Hepatocyte (in vitro differentiated cells): Measurements from ENCODE around the gene ZBTB7C. TPM values are rescaled to one million over a fixed set of nuclear protein-coding genes. Genes with fewer than 3 reads are reported as not detected.

ENCODE experiments used
- DNase-seq: peaks from one replicate; pipeline ENCODE4 v3.0.0-alpha.2; 2016; ENCODE audit warnings: low spot score
- H2AFZ ChIP-seq: fragments of 200-600 bp; sonication (generic); 2 replicates; pipeline ENCODE4 v1.6.0; 2016; ENCODE audit warnings: antibody characterized with exemption, mild to moderate bottlenecking
- H3K27ac ChIP-seq: fragments of 200-600 bp; sonication (generic); 2 replicates; pipeline ENCODE4 v1.5.1; 2016; ENCODE audit warnings: mild to moderate bottlenecking
- H3K27me3 ChIP-seq: fragments of 200-600 bp; sonication (generic); 2 replicates; pipeline ENCODE4 v1.6.1; 2016
- H3K36me3 ChIP-seq: fragments of 200-600 bp; sonication (generic); replicated peaks from 2 replicates; pipeline ENCODE4 v1.5.1; 2016; ENCODE audit warnings: low read depth; ENCODE audit not compliant: insufficient read depth
- H3K4me1 ChIP-seq: fragments of 200-600 bp; sonication (generic); 2 replicates; pipeline ENCODE4 v1.5.1; 2016; ENCODE audit warnings: mild to moderate bottlenecking, moderate library complexity; ENCODE audit not compliant: insufficient read depth
- H3K4me2 ChIP-seq: fragments of 200-600 bp; sonication (generic); 2 replicates; pipeline ENCODE4 v1.6.0; 2016
- H3K4me3 ChIP-seq: fragments of 200-600 bp; sonication (generic); 2 replicates; pipeline ENCODE4 v1.5.1; 2016; ENCODE audit warnings: mild to moderate bottlenecking
- H3K79me2 ChIP-seq: fragments of 200-600 bp; sonication (generic); 2 replicates; pipeline ENCODE4 v1.6.0; 2017; ENCODE audit warnings: mild to moderate bottlenecking
- H3K9me2 ChIP-seq: fragments of 200-600 bp; sonication (generic); replicated peaks from 2 replicates; pipeline ENCODE4 v1.6.0; 2017; ENCODE audit warnings: mild to moderate bottlenecking; ENCODE audit not compliant: insufficient read depth
- H3K9me3 ChIP-seq: fragments of 200-600 bp; sonication (generic); 2 replicates; pipeline ENCODE4 v1.5.1; 2016; ENCODE audit warnings: low read depth, mild to moderate bottlenecking
- H4K20me1 ChIP-seq: fragments of 200-600 bp; sonication (generic); 2 replicates; pipeline ENCODE4 v1.6.0; 2016; ENCODE audit warnings: mild to moderate bottlenecking; ENCODE audit not compliant: insufficient read depth, poor library complexity, severe bottlenecking
- EZH2 ChIP-seq: fragments of 200-600 bp; sonication (generic); IDR thresholded peaks from 2 replicates; pipeline ENCODE4 v1.6.1; 2016; ENCODE audit warnings: antibody characterized with exemption, mild to moderate bottlenecking, borderline replicate concordance
- EZH2phosphoT487 ChIP-seq: fragments of 200-600 bp; sonication (generic); IDR thresholded peaks from one replicate; pipeline ENCODE4 v1.6.1; 2018; ENCODE audit warnings: antibody characterized with exemption, mild to moderate bottlenecking, low read depth, moderate library complexity; ENCODE audit not compliant: unreplicated experiment, severe bottlenecking
- WGBS: methylation state at CpG from one replicate; pipeline ENCODE4 v1.1.6; 2016; ENCODE audit warnings: low lambda C conversion rate; ENCODE audit errors: missing lambda C conversion rate; 5-methylcytosine and 5-hydroxymethylcytosine counted together
- polyA plus RNA-seq: library from polyadenylated mRNA; unstranded; fragments of >200 nt; fragmentation: Nextera tagmentation; extraction: Ambion mirVana; gene quantifications from 2 replicates; pipeline ENCODE4 v1.2.1, GENCODE V29; 2016
- total RNA-seq: library from RNA; depleted of rRNA; stranded (reverse); fragments of >200 nt; gene quantifications from 2 replicates; pipeline ENCODE4 v1.2.3, GENCODE V29; 2014
- TF ChIP-seq, protein P1 (sequence below): fragments of 200-600 bp; sonication (generic); IDR thresholded peaks from 2 replicates; pipeline ENCODE4 v1.5.1; 2016; ENCODE audit warnings: antibody characterized with exemption, mild to moderate bottlenecking; ENCODE audit not compliant: poor library complexity

Gene ZBTB7C
- total and polyA plus RNA-seq, 2 experiments from 2014 or later, result 0.70 to 1.0 TPM

DNA sequence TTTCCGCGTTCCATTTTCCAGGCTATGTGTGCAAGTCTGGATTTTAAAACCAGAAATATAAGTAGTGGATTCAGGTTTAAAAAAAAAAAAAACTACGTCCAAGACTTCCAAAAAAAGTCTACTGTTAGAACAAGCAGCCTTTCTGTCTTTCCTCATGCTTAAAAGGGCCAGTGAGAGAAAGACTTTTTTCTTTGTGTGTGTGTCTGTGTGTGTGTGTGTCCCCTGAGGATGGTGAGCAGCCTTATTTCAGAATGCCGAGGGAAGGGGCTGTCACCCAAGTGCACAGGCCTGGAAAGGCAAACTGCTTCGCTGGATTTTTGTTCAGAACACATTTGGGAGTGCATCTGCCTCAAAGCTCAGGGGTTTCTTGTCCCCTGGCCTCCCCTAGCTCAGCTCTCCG is 98.8 kb downstream of the ZBTB7C start:
- no peaks in the 10 kb centered on the region for H3K9me2 ChIP-seq
- no peak for DNase-seq
- no peak overlapping the region for H3K4me2 ChIP-seq
- TF ChIP-seq EZH2, result no peak
- TF ChIP-seq EZH2phosphoT487, result no peak
- TF ChIP-seq, protein P1, sequence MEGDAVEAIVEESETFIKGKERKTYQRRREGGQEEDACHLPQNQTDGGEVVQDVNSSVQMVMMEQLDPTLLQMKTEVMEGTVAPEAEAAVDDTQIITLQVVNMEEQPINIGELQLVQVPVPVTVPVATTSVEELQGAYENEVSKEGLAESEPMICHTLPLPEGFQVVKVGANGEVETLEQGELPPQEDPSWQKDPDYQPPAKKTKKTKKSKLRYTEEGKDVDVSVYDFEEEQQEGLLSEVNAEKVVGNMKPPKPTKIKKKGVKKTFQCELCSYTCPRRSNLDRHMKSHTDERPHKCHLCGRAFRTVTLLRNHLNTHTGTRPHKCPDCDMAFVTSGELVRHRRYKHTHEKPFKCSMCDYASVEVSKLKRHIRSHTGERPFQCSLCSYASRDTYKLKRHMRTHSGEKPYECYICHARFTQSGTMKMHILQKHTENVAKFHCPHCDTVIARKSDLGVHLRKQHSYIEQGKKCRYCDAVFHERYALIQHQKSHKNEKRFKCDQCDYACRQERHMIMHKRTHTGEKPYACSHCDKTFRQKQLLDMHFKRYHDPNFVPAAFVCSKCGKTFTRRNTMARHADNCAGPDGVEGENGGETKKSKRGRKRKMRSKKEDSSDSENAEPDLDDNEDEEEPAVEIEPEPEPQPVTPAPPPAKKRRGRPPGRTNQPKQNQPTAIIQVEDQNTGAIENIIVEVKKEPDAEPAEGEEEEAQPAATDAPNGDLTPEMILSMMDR, result no peak
- no peaks in the 10 kb centered on the region for H3K4me1 ChIP-seq
- 93% methylated on average over 6 of the region's 6 CpGs for WGBS
- peaks cover 2% of the 10 kb centered on the region for H3K27me3 ChIP-seq
- no peaks in the 10 kb centered on the region for H3K9me3 ChIP-seq
- H3K27ac ChIP-seq, result no peak overlapping the region
- no peaks in the 10 kb centered on the region for H4K20me1 ChIP-seq
- no peaks in the 10 kb centered on the region for H3K36me3 ChIP-seq
- no peak overlapping the region for H2AFZ ChIP-seq
- no peak overlapping the region for H3K4me3 ChIP-seq
- no peaks in the 10 kb centered on the region for H3K79me2 ChIP-seq

DNA sequence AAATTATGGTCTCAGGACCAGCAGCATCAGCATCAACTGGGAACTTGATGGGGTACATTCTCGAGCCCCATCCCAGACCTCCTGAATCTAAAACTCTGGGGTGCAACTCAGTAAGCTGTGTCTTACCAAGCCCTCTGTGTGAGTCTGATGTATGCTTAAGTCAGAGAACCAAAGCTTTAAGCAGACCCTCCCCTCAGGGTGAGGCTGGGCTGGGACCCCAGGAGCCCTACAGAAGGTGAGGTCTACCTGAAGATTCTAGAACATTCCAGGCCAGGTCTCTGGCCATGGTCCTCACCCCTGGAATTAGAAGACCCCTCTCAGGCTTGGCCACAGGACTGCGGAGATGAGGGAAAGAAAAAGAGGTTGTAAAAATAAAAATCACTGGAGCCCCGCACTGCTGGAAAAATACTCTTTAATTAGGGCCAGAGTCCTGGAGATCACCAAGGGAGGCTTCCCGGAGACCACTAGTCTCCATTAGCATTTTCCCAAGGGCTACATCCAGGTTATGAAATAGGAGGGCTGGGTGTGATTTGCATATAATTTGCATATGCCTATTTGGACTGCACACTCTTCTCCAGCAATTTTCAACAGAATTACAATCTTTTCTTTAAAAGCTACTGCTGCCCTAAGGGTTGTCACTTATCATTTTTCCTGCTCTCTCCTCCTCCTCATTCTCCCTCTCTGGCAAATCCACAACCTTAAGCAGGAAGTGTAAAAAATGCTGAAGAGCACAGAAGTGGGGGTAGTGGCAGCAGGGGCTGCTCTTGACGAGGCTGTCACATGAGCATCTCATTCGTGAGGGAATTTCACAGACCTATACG is 100.2 kb downstream of the ZBTB7C start:
- no peak for DNase-seq
- no peaks in the 10 kb centered on the region for H3K27me3 ChIP-seq
- H2AFZ ChIP-seq, result no peak overlapping the region
- no peaks in the 10 kb centered on the region for H3K79me2 ChIP-seq
- no peak overlapping the region for H3K4me2 ChIP-seq
- TF ChIP-seq, protein P1, result no peak
- H3K36me3 ChIP-seq, result no peaks in the 10 kb centered on the region
- WGBS, result 69% methylated on average over 7 of the region's 7 CpGs
- no peaks in the 10 kb centered on the region for H3K9me3 ChIP-seq
- no peak overlapping the region for H3K27ac ChIP-seq
- H4K20me1 ChIP-seq, result no peaks in the 10 kb centered on the region
- H3K4me3 ChIP-seq, result no peak overlapping the region
- H3K9me2 ChIP-seq, result no peaks in the 10 kb centered on the region
- no peaks in the 10 kb centered on the region for H3K4me1 ChIP-seq

DNA sequence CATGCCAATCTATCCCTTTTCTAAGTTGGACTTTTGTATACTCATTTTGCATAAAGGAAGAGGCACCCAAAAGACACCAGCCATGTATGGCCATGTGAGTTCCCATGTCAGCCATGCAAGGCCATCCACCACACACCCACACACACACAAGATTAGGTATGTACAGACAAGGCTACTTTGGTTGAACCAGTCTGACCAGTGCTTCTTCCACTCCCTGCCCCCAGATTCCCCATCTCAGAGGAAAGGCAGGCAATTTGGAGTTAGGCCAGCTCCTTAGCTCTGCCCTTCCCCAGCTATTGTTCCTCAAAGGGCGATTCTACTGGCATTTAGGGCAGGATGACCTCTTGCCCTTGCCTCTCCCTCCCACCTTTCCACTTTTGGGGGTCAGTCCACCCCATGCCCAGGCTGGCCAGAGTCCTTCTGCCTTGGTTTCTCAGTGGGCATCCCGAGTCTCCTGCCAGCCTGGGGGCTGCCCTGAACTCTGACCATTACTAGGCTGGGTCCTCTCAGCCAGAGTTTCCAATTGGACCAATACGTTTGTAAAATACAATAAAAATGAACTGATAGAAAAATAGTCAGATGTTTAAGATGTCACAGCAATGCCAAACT is 101.1 kb downstream of the ZBTB7C start:
- DNase-seq, result no peak
- 77% methylated on average over 3 of the region's 3 CpGs for WGBS
- H3K4me2 ChIP-seq, result no peak overlapping the region

More for the DNA sequence above, 101.1 kb downstream of the ZBTB7C start:
- H3K27ac ChIP-seq, result no peak overlapping the region
- H3K9me2 ChIP-seq, result no peaks in the 10 kb centered on the region
- no peak overlapping the region for H3K4me3 ChIP-seq
- TF ChIP-seq EZH2 (no peak), EZH2phosphoT487 (no peak)
- TF ChIP-seq, protein P1, result no peak
- H3K9me3 ChIP-seq, result no peaks in the 10 kb centered on the region
- no peaks in the 10 kb centered on the region for H3K4me1 ChIP-seq
- H4K20me1 ChIP-seq, result no peaks in the 10 kb centered on the region
- no peaks in the 10 kb centered on the region for H3K79me2 ChIP-seq
- H3K27me3 ChIP-seq, result no peaks in the 10 kb centered on the region
- H3K36me3 ChIP-seq, result no peaks in the 10 kb centered on the region
- H2AFZ ChIP-seq, result no peak overlapping the region
